DND-41 (cell line): ENCODE measurements around the gene HECTD1.

Source experiments
- ATAC-seq: fragments of 200-7000 bp; cut with Tn5 transposase; 3 replicates; pipeline ENCODE4 v1.9.1; 2021; ENCODE audit warnings: low read depth; ENCODE audit not compliant: insufficient read depth
- DNase-seq: peaks from one replicate; pipeline ENCODE4 v3.0.0-alpha.2; 2020
- H2AFZ ChIP-seq: 2 replicates; pipeline ENCODE4 v1.6.0; 2012; ENCODE audit warnings: low read depth, low read length
- H3K27ac ChIP-seq: 2 replicates; pipeline ENCODE4 v1.5.1; 2012; ENCODE audit warnings: low read length, inconsistent platforms
- H3K27me3 ChIP-seq: fragments of 200-600 bp; sonication (generic); 2 replicates; pipeline ENCODE4 v1.6.0; 2012; ENCODE audit warnings: low read length, mild to moderate bottlenecking, inconsistent platforms; ENCODE audit not compliant: insufficient read depth, poor library complexity
- H3K36me3 ChIP-seq: 2 replicates; pipeline ENCODE4 v1.5.1; 2012; ENCODE audit warnings: low read length, inconsistent platforms; ENCODE audit not compliant: insufficient read depth
- H3K4me1 ChIP-seq: 2 replicates; pipeline ENCODE4 v1.5.1; 2012; ENCODE audit warnings: mild to moderate bottlenecking, low read length; ENCODE audit not compliant: insufficient read depth
- H3K4me2 ChIP-seq: 2 replicates; pipeline ENCODE4 v1.6.0; 2012; ENCODE audit warnings: mild to moderate bottlenecking, moderate library complexity, low read length, inconsistent platforms; ENCODE audit not compliant: insufficient read depth
- H3K4me3 ChIP-seq, 2 experiments: fragments of 200-600 bp in 1 of 2; shearing (Covaris generic) in 1 of 2; 2 replicates each; pipeline ENCODE4 v1.5.1; 2012 to 2016; ENCODE audit warnings: inconsistent platforms in 2 of 2, low read length in 2 of 2, mild to moderate bottlenecking in 2 of 2, low read depth in 1 of 2, moderate library complexity in 1 of 2
- H3K79me2 ChIP-seq: 2 replicates; pipeline ENCODE4 v1.6.0; 2012; ENCODE audit warnings: low read length, inconsistent platforms; ENCODE audit not compliant: insufficient read depth
- H3K9ac ChIP-seq: 2 replicates; pipeline ENCODE4 v1.6.0; 2012; ENCODE audit warnings: low read depth, mild to moderate bottlenecking, inconsistent platforms, low read length, moderate library complexity
- H3K9me3 ChIP-seq: 2 replicates; pipeline ENCODE4 v1.5.1; 2012; ENCODE audit warnings: low read length, moderate library complexity, mild to moderate bottlenecking, inconsistent platforms; ENCODE audit not compliant: insufficient read depth, severe bottlenecking
- H4K20me1 ChIP-seq: 2 replicates; pipeline ENCODE4 v1.6.0; 2012; ENCODE audit warnings: low read length; ENCODE audit not compliant: insufficient read depth
- CTCF ChIP-seq: IDR thresholded peaks from 2 replicates; pipeline ENCODE4 v1.5.1; 2012; ENCODE audit warnings: borderline replicate concordance, low read length, moderate library complexity, mild to moderate bottlenecking; ENCODE audit not compliant: poor library complexity, severe bottlenecking; ENCODE audit errors: extremely low read depth
- EZH2 ChIP-seq: IDR thresholded peaks from 3 replicates; pipeline ENCODE4 v1.6.1; 2012; ENCODE audit warnings: borderline replicate concordance, low read depth, mild to moderate bottlenecking, moderate library complexity, low read length, inconsistent platforms; ENCODE audit not compliant: severe bottlenecking

HECTD1 gene

GRCh38 chr14:31128601-31129526, 78.7 kb downstream of the HECTD1 start:
- peaks cover 80% of the 10 kb centered on the region for H3K36me3 ChIP-seq
- peaks cover 7% of the 10 kb centered on the region; the same call in 1 of the 2 replicates for H4K20me1 ChIP-seq
- DNase-seq (no peak), ATAC-seq (no peak)
- H3K79me2 ChIP-seq, result no peaks in the 10 kb centered on the region
- H3K9me3 ChIP-seq, result no peaks in the 10 kb centered on the region
- H3K27me3 ChIP-seq, result no peaks in the 10 kb centered on the region
- no peak overlapping the region for H3K27ac ChIP-seq
- no peak overlapping the region for H2AFZ ChIP-seq
- H3K4me1 ChIP-seq, result no peaks in the 10 kb centered on the region
- TF ChIP-seq CTCF, result no peak
- no peak for TF ChIP-seq EZH2
- H3K4me3 ChIP-seq, result no peak overlapping the region
- no peak overlapping the region for H3K9ac ChIP-seq
- H3K4me2 ChIP-seq, result no peak overlapping the region

GRCh38 chr14:31127690-31128089, 79.9 kb downstream of the HECTD1 start:
- Histone ChIP-seq H3K79me2 (no peaks in the 10 kb centered on the region), H3K27me3 (no peaks in the 10 kb centered on the region), H2AFZ (no peak overlapping the region), H3K4me1 (no peaks in the 10 kb centered on the region), H3K4me2 (no peak overlapping the region), H3K9ac (no peak overlapping the region), H4K20me1 (peaks cover 7% of the 10 kb centered on the region; the same call in 1 of the 2 replicates), H3K27ac (no peak overlapping the region), H3K36me3 (peaks cover 79% of the 10 kb centered on the region), H3K9me3 (no peaks in the 10 kb centered on the region), H3K4me3 (no peak overlapping the region)
- ATAC-seq (peak; percentile 23; the same call in 1 of the 3 replicates), DNase-seq (no peak)
- TF ChIP-seq EZH2 (no peak), CTCF (no peak)

- H3K4me2 ChIP-seq, result no peak overlapping the region
- H2AFZ ChIP-seq, result no peak overlapping the region
- H3K27ac ChIP-seq, result no peak overlapping the region
- no peak for DNase-seq
- TF ChIP-seq CTCF (no peak), EZH2 (no peak)
- ATAC-seq, result no peak
- peaks cover 79% of the 10 kb centered on the region for H3K36me3 ChIP-seq
- H3K9me3 ChIP-seq, result no peaks in the 10 kb centered on the region
- H3K79me2 ChIP-seq, result no peaks in the 10 kb centered on the region
- H4K20me1 ChIP-seq, result peaks cover 12% of the 10 kb centered on the region; the same call in 1 of the 2 replicates
- H3K9ac ChIP-seq, result no peak overlapping the region
- no peak overlapping the region for H3K4me3 ChIP-seq
- no peaks in the 10 kb centered on the region for H3K4me1 ChIP-seq
- no peaks in the 10 kb centered on the region for H3K27me3 ChIP-seq
Observed at GRCh38 chr14:31126680-31127079, 80.9 kb downstream of the HECTD1 start.
